Measurements from ENCODE around the gene GPS2. TPM values are rescaled to one million over a fixed set of nuclear protein-coding genes. Genes with fewer than 3 reads are reported as not detected.

The GPS2 gene
- total RNA-seq, 2 experiments from 2014 or later: 31.8 to 36.8 TPM

DNA sequence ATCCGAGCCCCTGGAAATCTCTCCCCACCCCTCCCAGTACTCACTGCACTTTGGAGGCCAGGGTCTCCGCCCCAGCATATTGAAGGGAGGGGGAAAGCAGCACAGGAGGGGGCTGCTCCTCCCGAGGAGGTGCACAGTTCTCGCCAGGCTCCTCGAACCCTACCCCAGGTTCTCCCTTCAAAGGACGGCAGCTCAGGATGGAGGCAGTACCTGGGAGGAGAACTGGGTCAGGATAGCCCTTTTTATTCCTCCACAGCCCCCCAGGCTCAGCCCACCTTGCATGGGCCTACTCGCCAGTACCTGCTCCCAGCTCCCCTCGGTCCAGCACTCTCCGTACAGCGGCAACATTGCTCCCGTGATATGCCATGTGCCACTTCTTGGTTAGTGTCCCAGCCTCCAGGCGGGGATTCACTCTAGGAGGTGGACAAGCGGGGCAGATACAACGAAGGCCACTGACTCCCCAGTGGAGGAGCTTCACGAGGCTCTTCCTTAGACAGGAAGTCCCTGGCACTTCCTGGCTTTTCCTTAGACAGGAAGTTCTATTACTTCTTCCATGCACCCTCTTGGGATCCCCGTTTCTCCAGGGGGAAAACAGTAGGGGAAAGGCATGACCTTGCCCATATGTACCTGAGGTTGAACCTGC, 2.1 kb upstream of the GPS2 start:
- Mint-ChIP-seq H3K4me3 (peak overlapping the region; percentile 12), H3K36me3 (ENCODE audit: low read depth) (peaks cover 39% of the 10 kb centered on the region)
- POLR2A ChIA-PET: interaction anchor here (1.1 to 2.0 kb wide), 5 partner anchors 8 to 36 kb away, joined by 3 to 9 read pairs (median 5); partner anchors contain the start of genes NEURL4 and SLC2A4

DNA sequence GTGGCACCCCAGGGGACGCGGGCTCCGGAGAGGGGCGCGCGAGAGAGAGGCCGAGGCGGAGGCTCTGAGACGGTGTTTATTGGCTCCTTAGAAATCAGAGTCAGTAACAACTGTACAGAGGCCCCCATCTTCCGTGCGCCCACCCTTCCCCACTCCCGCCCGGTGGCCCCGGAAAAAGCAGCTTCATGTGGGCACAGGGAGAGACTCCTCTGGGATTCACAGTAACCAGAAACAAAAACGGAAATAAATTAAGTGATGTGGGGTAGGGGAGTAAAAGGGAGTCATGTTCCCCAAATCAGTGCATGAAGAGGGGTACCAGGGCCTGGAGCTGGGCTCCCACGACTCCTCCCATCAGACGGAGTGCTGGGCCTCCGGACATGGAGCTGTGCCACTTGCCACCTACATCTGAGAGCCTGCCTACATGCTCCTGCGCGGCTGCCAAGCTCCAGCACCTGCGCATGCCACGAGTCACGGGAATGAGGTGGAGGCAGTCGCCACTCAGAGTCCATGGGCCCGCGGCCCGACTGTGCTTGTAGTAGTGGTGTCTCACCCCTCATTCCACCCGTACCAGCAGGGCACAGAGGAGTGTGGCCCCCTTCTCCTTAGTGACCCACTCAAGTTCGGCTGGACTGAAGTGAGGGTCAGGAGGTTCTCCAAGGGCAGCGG, 543 bp upstream of the GPS2 start:
- H3K36me3 Mint-ChIP-seq (ENCODE audit: low read depth): peaks cover 40% of the 10 kb centered on the region
- peaks cover 37% of the 10 kb centered on the region for H3K4me1 Mint-ChIP-seq (ENCODE audit: low read depth)
- no peaks in the 10 kb centered on the region for H3K9me3 Mint-ChIP-seq
- CTCF ChIA-PET: interaction anchor here (1.2 to 1.5 kb wide), 3 partner anchors 9 to 40 kb away, joined by 4 to 6 read pairs (median 5); no protein-coding TSS in a partner anchor
- H3K27ac Mint-ChIP-seq: peak overlapping the region; percentile 89
- H3K27me3 Mint-ChIP-seq: no peaks in the 10 kb centered on the region
- intact Hi-C loops (cut with micrococcal nuclease): no loop called here
- ATAC-seq: no peak
- TF ChIP-seq, protein P1, sequence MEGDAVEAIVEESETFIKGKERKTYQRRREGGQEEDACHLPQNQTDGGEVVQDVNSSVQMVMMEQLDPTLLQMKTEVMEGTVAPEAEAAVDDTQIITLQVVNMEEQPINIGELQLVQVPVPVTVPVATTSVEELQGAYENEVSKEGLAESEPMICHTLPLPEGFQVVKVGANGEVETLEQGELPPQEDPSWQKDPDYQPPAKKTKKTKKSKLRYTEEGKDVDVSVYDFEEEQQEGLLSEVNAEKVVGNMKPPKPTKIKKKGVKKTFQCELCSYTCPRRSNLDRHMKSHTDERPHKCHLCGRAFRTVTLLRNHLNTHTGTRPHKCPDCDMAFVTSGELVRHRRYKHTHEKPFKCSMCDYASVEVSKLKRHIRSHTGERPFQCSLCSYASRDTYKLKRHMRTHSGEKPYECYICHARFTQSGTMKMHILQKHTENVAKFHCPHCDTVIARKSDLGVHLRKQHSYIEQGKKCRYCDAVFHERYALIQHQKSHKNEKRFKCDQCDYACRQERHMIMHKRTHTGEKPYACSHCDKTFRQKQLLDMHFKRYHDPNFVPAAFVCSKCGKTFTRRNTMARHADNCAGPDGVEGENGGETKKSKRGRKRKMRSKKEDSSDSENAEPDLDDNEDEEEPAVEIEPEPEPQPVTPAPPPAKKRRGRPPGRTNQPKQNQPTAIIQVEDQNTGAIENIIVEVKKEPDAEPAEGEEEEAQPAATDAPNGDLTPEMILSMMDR (IDR thresholded peaks at IDR 0.05): no peak
- DNase-seq: no peak
- peak overlapping the region; percentile 88 for H3K4me3 Mint-ChIP-seq
- POLR2A ChIA-PET: interaction anchor here (0.7 to 9.0 kb wide), 13 partner anchors 11 to 271 kb away, joined by 3 to 150 read pairs (median 4); partner anchors contain the start of genes ACAP1, CD68, NEURL4 and SLC2A4

More for the DNA sequence above, 2.1 kb upstream of the GPS2 start:
- ATAC-seq: no peak
- no peaks in the 10 kb centered on the region for H3K27me3 Mint-ChIP-seq
- DNase-seq: no peak
- no peaks in the 10 kb centered on the region for H3K9me3 Mint-ChIP-seq
- peaks cover 25% of the 10 kb centered on the region for H3K4me1 Mint-ChIP-seq (ENCODE audit: low read depth)
- intact Hi-C loops (cut with micrococcal nuclease): no loop called here
- CTCF ChIA-PET: interaction anchor here (1.0 kb wide), 1 partner anchor 10 kb away, joined by 4 read pairs; no protein-coding TSS in a partner anchor
- TF ChIP-seq, protein P1 (IDR thresholded peaks at IDR 0.05): no peak
- peak overlapping the region; percentile 55 for H3K27ac Mint-ChIP-seq

DNA sequence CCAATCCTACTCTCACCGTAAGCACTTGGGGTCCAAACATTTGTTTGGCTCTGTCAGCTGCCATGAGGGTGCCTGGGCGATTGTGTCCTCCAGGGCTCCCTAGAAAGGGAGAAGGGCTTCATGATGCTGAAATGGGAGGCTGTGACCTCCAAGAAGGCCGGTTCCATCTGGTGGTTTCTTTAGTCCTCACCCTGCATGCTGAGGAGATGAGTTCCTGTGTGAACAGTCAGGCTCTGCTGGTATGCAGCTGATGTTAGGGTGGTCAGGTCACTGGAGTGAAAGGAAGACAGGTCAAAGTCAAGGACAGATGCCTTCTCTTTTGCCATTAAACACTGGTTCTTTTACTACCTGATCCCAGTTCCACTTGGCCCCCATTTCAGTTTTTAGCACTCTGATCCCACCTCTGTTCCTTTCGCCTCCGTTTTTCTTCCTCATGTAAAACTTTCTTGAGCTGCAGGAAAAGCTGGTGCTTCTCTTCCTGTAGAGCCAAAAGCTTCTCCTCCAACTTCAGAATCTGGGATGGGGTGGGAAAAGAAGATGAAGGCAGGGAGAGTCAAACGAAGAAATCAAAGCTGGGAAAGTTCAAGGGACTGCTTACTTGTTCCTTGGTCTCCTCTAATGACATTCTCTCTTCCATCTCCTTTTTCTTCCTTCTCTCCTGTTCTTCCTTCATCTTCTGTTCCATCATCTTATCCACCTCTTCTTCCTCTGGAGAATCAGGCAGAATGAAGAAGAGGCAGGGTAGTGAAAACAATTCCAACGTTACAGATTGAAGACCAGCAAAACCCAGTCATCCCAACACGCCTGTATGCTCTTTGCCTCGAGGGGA, 1.1 kb downstream of the GPS2 start:
- peaks cover 56% of the 10 kb centered on the region for H3K36me3 Mint-ChIP-seq (ENCODE audit: low read depth)
- peaks cover 53% of the 10 kb centered on the region for H3K4me1 Mint-ChIP-seq (ENCODE audit: low read depth)
- POLR2A ChIA-PET: interaction anchor here (0.6 to 9.0 kb wide), 31 partner anchors 12 to 1895 kb away, joined by 3 to 150 read pairs (median 5); partner anchors contain the start of genes ACADVL, ACAP1, DLG4 and GABARAP
- H3K27me3 Mint-ChIP-seq: no peaks in the 10 kb centered on the region
- H3K4me3 Mint-ChIP-seq: peak overlapping the region; percentile 88
- H3K9me3 Mint-ChIP-seq: no peaks in the 10 kb centered on the region
- H3K27ac Mint-ChIP-seq: peak overlapping the region; percentile 89
- intact Hi-C loops (cut with micrococcal nuclease): no loop called here
- CTCF ChIA-PET: interaction anchor here (0.7 to 2.6 kb wide), 9 partner anchors 13 to 373 kb away, joined by 3 to 20 read pairs (median 5); partner anchors contain the start of genes ACADVL, ACAP1, DLG4 and NEURL4
- ATAC-seq (peak; percentile 13), DNase-seq (peak; percentile 44)
- TF ChIP-seq, protein P1 (IDR thresholded peaks at IDR 0.05): no peak

DNA sequence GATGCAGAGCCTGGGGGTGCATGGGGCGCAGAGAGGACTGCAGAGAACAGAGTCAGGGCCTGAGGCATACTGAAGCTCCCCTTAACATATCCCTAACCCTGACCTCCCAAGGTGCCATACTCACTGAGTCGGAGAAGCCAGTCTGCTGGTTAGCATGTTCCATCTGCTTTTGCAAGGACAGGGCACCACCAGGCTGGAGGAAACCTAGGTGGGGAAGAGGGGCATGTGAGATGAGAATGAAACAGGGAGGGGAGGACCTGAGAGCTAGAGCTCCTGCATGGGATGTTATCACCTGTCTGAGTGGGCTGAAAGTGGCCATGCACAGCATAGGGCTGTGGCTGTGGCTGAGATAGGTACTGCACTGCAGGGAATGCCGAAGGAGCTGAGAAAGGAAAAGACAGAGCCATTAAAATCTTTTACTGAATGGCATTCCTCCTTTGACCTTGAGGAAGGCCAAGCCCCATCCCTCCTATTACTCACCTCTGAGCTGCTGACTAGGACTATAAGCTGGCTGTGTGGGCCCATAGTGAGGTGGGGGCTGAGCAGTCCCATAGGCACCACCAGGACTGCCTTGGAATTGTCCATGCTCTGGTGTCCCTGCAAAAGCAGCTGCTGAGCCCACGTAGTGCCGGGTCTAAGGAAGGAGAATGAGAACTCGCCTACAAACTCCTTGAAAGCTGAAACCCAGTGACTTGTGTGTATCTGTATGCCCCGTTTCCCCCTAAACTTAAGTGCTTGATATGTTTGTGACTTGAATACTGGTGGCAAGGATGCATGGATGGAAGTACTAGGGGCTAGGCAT, 1.9 kb downstream of the GPS2 start:
- Mint-ChIP-seq H3K4me3 (peak overlapping the region; percentile 88), H3K9me3 (no peaks in the 10 kb centered on the region), H3K4me1 (ENCODE audit: low read depth) (peaks cover 57% of the 10 kb centered on the region), H3K27ac (peak overlapping the region; percentile 89), H3K27me3 (no peaks in the 10 kb centered on the region), H3K36me3 (ENCODE audit: low read depth) (peaks cover 64% of the 10 kb centered on the region)
- DNase-seq: peak; percentile 44
- CTCF ChIA-PET: interaction anchor here (1.0 to 2.6 kb wide), 8 partner anchors 11 to 248 kb away, joined by 3 to 20 read pairs (median 5); partner anchors contain the start of genes ACADVL, ACAP1, DLG4 and NEURL4
- POLR2A ChIA-PET: interaction anchor here (0.6 to 9.0 kb wide), 31 partner anchors 13 to 662 kb away, joined by 3 to 150 read pairs (median 5); partner anchors contain the start of genes ACADVL, ACAP1, DLG4 and GABARAP
- ATAC-seq: no peak
- TF ChIP-seq, protein P1 (IDR thresholded peaks at IDR 0.05): peak; percentile 20
- intact Hi-C loops (cut with micrococcal nuclease): no loop called here
